ENCODE measurements around the gene SLITRK1.

Gene SLITRK1

DNA sequence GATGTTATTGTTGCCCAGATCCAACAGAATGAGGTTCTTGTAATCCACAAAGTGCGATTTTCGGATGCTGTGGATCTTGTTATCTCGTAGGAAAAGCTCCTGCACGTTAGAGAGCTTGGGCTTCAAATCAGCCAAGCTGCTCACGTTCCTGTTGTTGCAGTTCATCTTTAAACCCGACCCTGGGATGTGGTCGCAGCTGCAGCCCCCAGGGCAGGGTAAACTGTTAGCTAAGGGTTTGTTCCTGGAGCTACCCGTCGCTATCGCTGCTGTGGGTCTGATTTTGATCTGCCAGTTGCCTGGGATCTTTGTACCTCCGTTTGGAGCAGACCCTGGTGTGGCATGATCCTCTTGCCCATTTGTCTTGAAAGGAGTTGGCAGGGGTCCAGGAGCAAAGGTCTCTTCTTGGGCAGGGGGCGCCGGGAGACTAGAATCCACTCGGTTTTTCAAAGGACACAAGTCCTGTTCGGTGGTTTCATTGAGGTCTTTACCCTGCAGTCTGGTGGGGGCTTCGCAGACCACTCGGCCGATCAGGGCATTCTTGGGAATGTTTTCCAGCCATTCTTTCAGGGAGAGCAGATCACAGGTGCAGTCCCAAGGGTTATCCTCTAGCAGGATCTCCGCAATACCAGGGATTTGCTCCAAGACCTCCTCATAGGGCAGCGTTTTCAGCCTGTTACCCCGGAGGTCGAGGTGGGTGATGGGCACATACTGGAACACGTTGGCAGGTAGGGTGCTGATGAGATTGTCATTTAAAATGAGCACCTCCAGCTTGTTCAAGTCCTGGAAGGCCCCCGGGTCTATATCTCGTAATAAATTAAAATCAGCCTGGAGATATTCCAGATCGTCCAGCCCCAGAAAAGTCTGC is 1.8 kb downstream of the SLITRK1 start:
- no peak for FAIRE-seq
- no peak for DNase-seq (ENCODE audit: insufficient read length, low spot score)
- no peak for TF ChIP-seq CTCF (IDR thresholded peaks at IDR 0.05; ENCODE audit: insufficient read depth, missing control alignments)

GRCh38 chr13:83879431-83880171 is 2.7 kb downstream of the SLITRK1 start:
- FAIRE-seq = no peak
- no peak for TF ChIP-seq CTCF (IDR thresholded peaks at IDR 0.05; ENCODE audit: insufficient read depth, missing control alignments)
- DNase-seq (ENCODE audit: insufficient read length, low spot score) = no peak

- DNase-seq (ENCODE audit: insufficient read length, low spot score) = no peak
- FAIRE-seq = no peak
- no peak for TF ChIP-seq CTCF (IDR thresholded peaks at IDR 0.05; ENCODE audit: insufficient read depth, missing control alignments)
Measured at GRCh38 chr13:83878691-83879430, 3.4 kb downstream of the SLITRK1 start.

DNA sequence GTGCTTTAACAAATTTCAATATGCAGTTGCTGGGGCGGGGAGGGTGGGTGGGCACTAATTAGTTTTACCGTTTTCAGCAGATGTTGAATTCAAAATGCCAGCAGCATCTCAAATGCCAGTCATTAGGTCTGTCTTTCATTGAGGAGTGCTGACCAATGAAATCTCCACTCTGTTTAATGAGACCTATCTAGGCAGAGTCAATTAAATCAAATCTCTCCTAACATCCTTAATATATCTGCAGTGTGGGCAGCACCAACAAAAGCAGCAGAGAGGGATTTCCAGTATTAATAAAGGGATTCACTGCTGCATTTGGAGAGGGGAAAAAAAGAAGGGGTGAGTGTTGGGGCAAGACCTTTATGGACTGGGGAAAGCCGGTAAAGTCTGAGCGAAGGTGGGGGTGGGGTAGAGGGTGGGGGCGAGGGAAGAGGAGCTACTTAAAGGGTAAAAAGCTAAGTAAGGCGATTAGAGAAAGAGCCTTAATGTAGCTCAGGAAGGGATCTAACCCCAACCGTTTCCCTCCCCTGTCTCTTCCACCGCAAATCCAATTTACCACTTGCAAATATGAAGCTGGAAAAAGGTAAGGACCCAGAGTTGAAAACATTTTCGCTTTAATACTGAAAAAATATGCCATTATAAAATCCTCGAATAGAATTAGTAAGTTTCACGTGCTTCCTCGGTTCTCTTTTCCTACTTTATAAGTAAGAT is 4.5 kb downstream of the SLITRK1 start:
- TF ChIP-seq CTCF (IDR thresholded peaks at IDR 0.05; ENCODE audit: insufficient read depth, missing control alignments) = no peak
- FAIRE-seq (peak; percentile 86), DNase-seq (ENCODE audit: insufficient read length, low spot score) (peak; percentile 52)

DNA sequence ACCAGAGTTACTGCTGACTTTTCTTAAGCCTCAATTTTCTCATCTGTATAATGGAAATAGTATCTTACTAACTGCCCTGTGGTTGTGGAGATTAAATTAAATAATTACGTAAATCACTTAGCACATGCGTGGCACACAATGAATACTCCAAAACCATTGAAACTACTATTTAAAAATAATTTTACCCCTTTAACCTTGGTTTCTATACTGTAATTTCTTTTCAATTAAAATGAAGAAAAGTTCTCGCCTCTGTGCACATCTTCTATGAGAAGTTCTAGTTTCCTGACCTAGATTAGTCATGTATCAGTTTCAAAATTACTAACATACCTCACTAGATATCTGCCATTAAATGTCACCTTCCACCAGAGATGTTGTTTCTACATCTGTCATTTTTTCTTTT is 5.7 kb downstream of the SLITRK1 start:
- FAIRE-seq (no peak), DNase-seq (ENCODE audit: insufficient read length, low spot score) (no peak)
- TF ChIP-seq CTCF (IDR thresholded peaks at IDR 0.05; ENCODE audit: insufficient read depth, missing control alignments) = no peak

GRCh38 chr13:83867708-83868107 is 14.6 kb downstream of the SLITRK1 start:
- DNase-seq (ENCODE audit: insufficient read length, low spot score) (no peak), FAIRE-seq (no peak)
- no peak for TF ChIP-seq CTCF (IDR thresholded peaks at IDR 0.05; ENCODE audit: insufficient read depth, missing control alignments)

Measured in D721Med (cell line).